ENCODE results near the gene ACTRT2.

Gene ACTRT2

GRCh38 chr1:3021233-3021671 lies at the start of gene ACTRT2:
Gene ACTRT2 (plus strand): TSS chr1:3021467. CDS start chr1:3021687, 220 bp downstream.
- no peak for DNase-seq

GRCh38 chr1:2971609-2972008 lies 49.7 kb upstream of the ACTRT2 start:
- DNase-seq, result no peak

GRCh38 chr1:2972011-2972878 lies 49.0 kb upstream of the ACTRT2 start:
- no peak for DNase-seq

GRCh38 chr1:2972879-2973575 lies 48.2 kb upstream of the ACTRT2 start:
- DNase-seq, result no peak

GRCh38 chr1:2973601-2974593 lies 47.4 kb upstream of the ACTRT2 start:
- DNase-seq, result no peak

- no peak for DNase-seq
These were observed 46.5 kb upstream of the ACTRT2 start for GRCh38 chr1:2974701-2975301.

- DNase-seq, result no peak
These were observed 45.6 kb upstream of the ACTRT2 start for GRCh38 chr1:2975466-2976179.

- no peak for DNase-seq
These were observed 45.1 kb upstream of the ACTRT2 start for GRCh38 chr1:2976180-2976562.

- DNase-seq, result no peak
These were observed 43.2 kb upstream of the ACTRT2 start for GRCh38 chr1:2977886-2978611.

- no peak for DNase-seq
These were observed 42.5 kb upstream of the ACTRT2 start for GRCh38 chr1:2978691-2979190.

GRCh38 chr1:2979191-2980072 lies 41.8 kb upstream of the ACTRT2 start:
- DNase-seq, result no peak

GRCh38 chr1:2980073-2980791 lies 41.0 kb upstream of the ACTRT2 start:
- no peak for DNase-seq

- DNase-seq, result no peak
These were observed 40.4 kb upstream of the ACTRT2 start for GRCh38 chr1:2980849-2981248.

GRCh38 chr1:2981388-2981787 lies 39.9 kb upstream of the ACTRT2 start:
- no peak for DNase-seq

- DNase-seq, result no peak
These were observed 39.2 kb upstream of the ACTRT2 start for GRCh38 chr1:2981981-2982614.

- no peak for DNase-seq
These were observed 38.5 kb upstream of the ACTRT2 start for GRCh38 chr1:2982615-2983318.

GRCh38 chr1:2983319-2983705 lies 38.0 kb upstream of the ACTRT2 start:
- DNase-seq, result no peak
